ENCODE measurements around the gene C8G.

DNA sequence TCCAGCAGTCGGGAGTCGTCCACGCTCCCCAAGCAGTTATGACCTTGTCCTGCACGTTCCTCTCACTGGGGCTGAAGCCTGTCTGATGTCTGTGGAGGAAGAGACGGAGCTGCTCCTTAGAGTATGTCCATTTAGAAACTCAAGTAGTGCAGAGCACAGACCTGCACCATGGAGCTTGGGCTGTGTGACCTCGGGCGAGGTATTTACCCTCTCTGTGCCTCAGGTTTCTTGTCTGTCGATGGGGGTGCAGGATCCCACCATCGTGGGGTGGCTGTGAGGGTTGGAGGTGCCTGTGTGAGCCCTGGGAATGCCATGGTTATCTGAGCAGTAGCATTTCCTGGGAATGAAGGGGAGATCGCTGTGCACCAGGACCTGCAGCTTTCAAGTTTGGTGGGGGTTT is 44.5 kb upstream of the C8G start:
- TF ChIP-seq POLR2AphosphoS5 (IDR thresholded peaks at IDR 0.05; ENCODE audit: borderline replicate concordance, low read depth, low read length) (no peak), EZH2 (IDR thresholded peaks at IDR 0.05) (no peak), FOXP2 (optimal IDR thresholded peaks at IDR 0.05; ENCODE audit: control extremely low read depth, extremely low read length, insufficient read depth) (no peak)

Data from SK-N-MC (cell line).